ENCODE data around the gene NTM.
A peak's percentile ranks its signal among the peaks of the same experiment; 100 is the strongest.

Gene NTM

GRCh38 chr11:131957875-131958274 is 587.5 kb downstream of the NTM start (continued):
- TF ChIP-seq, protein P1, sequence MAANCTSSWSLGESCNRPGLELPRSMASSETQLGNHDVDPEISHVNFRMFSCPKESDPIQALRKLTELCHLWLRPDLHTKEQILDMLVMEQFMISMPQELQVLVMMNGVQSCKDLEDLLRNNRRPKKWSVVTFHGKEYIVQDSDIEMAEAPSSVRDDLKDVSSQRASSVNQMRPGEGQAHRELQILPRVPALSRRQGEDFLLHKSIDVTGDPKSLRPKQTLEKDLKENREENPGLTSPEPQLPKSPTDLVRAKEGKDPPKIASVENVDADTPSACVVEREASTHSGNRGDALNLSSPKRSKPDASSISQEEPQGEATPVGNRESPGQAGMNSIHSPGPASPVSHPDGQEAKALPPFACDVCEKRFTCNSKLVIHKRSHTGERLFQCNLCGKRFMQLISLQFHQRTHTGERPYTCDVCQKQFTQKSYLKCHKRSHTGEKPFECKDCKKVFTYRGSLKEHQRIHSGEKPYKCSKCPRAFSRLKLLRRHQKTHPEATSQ (tag by site-specific recombination; IDR thresholded peaks at IDR 0.05): no peak
- TF ChIP-seq OVOL3 (tag by site-specific recombination; IDR thresholded peaks at IDR 0.05): no peak
- TF ChIP-seq ZSCAN16 (tag by site-specific recombination; IDR thresholded peaks at IDR 0.05): no peak
- TF ChIP-seq ZNF707 (tag by site-specific recombination; IDR thresholded peaks at IDR 0.05): no peak
- no peak for TF ChIP-seq ZNF221 (tag by site-specific recombination; IDR thresholded peaks at IDR 0.05; ENCODE audit: borderline replicate concordance)
- TF ChIP-seq ZXDB (tag by site-specific recombination; IDR thresholded peaks at IDR 0.05): no peak
- no peak for TF ChIP-seq ZNF701 (tag by site-specific recombination; IDR thresholded peaks at IDR 0.05)
- no peak for TF ChIP-seq ZNF777 (tag by site-specific recombination; IDR thresholded peaks at IDR 0.05; ENCODE audit: borderline replicate concordance)
- TF ChIP-seq BCL6B (tag by site-specific recombination; IDR thresholded peaks at IDR 0.05): no peak
- no peak for TF ChIP-seq ZNF433 (tag by site-specific recombination; IDR thresholded peaks at IDR 0.05; ENCODE audit: low read depth)
- no peak for TF ChIP-seq ZNF837 (tag by site-specific recombination; IDR thresholded peaks at IDR 0.05)
- TF ChIP-seq, protein P2, sequence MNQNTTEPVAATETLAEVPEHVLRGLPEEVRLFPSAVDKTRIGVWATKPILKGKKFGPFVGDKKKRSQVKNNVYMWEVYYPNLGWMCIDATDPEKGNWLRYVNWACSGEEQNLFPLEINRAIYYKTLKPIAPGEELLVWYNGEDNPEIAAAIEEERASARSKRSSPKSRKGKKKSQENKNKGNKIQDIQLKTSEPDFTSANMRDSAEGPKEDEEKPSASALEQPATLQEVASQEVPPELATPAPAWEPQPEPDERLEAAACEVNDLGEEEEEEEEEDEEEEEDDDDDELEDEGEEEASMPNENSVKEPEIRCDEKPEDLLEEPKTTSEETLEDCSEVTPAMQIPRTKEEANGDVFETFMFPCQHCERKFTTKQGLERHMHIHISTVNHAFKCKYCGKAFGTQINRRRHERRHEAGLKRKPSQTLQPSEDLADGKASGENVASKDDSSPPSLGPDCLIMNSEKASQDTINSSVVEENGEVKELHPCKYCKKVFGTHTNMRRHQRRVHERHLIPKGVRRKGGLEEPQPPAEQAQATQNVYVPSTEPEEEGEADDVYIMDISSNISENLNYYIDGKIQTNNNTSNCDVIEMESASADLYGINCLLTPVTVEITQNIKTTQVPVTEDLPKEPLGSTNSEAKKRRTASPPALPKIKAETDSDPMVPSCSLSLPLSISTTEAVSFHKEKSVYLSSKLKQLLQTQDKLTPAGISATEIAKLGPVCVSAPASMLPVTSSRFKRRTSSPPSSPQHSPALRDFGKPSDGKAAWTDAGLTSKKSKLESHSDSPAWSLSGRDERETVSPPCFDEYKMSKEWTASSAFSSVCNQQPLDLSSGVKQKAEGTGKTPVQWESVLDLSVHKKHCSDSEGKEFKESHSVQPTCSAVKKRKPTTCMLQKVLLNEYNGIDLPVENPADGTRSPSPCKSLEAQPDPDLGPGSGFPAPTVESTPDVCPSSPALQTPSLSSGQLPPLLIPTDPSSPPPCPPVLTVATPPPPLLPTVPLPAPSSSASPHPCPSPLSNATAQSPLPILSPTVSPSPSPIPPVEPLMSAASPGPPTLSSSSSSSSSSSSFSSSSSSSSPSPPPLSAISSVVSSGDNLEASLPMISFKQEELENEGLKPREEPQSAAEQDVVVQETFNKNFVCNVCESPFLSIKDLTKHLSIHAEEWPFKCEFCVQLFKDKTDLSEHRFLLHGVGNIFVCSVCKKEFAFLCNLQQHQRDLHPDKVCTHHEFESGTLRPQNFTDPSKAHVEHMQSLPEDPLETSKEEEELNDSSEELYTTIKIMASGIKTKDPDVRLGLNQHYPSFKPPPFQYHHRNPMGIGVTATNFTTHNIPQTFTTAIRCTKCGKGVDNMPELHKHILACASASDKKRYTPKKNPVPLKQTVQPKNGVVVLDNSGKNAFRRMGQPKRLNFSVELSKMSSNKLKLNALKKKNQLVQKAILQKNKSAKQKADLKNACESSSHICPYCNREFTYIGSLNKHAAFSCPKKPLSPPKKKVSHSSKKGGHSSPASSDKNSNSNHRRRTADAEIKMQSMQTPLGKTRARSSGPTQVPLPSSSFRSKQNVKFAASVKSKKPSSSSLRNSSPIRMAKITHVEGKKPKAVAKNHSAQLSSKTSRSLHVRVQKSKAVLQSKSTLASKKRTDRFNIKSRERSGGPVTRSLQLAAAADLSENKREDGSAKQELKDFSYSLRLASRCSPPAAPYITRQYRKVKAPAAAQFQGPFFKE (tag by site-specific recombination; IDR thresholded peaks at IDR 0.05; ENCODE audit: borderline replicate concordance): no peak
- no peak for TF ChIP-seq SALL2 (tag by site-specific recombination; IDR thresholded peaks at IDR 0.05; ENCODE audit: borderline replicate concordance)
- TF ChIP-seq ZNF514 (tag by site-specific recombination; IDR thresholded peaks at IDR 0.05): no peak
- TF ChIP-seq SP3 (tag by site-specific recombination; IDR thresholded peaks at IDR 0.05): no peak
- TF ChIP-seq ZFP3 (tag by site-specific recombination; IDR thresholded peaks at IDR 0.05; ENCODE audit: low read depth): no peak
- no peak for TF ChIP-seq ZNF138 (tag by site-specific recombination; IDR thresholded peaks at IDR 0.05; ENCODE audit: borderline replicate concordance)
- TF ChIP-seq, protein P3, sequence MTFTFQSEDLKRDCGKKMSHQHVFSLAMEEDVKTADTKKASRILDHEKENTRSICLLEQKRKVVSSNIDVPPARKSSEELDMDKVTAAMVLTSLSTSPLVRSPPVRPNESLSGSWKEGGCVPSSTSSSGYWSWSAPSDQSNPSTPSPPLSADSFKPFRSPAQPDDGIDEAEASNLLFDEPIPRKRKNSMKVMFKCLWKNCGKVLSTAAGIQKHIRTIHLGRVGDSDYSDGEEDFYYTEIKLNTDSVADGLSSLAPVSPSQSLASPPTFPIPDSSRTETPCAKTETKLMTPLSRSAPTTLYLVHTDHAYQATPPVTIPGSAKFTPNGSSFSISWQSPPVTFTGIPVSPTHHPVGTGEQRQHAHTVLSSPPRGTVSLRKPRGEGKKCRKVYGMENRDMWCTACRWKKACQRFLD (tag by site-specific recombination; IDR thresholded peaks at IDR 0.05): no peak
- TF ChIP-seq, protein P4, sequence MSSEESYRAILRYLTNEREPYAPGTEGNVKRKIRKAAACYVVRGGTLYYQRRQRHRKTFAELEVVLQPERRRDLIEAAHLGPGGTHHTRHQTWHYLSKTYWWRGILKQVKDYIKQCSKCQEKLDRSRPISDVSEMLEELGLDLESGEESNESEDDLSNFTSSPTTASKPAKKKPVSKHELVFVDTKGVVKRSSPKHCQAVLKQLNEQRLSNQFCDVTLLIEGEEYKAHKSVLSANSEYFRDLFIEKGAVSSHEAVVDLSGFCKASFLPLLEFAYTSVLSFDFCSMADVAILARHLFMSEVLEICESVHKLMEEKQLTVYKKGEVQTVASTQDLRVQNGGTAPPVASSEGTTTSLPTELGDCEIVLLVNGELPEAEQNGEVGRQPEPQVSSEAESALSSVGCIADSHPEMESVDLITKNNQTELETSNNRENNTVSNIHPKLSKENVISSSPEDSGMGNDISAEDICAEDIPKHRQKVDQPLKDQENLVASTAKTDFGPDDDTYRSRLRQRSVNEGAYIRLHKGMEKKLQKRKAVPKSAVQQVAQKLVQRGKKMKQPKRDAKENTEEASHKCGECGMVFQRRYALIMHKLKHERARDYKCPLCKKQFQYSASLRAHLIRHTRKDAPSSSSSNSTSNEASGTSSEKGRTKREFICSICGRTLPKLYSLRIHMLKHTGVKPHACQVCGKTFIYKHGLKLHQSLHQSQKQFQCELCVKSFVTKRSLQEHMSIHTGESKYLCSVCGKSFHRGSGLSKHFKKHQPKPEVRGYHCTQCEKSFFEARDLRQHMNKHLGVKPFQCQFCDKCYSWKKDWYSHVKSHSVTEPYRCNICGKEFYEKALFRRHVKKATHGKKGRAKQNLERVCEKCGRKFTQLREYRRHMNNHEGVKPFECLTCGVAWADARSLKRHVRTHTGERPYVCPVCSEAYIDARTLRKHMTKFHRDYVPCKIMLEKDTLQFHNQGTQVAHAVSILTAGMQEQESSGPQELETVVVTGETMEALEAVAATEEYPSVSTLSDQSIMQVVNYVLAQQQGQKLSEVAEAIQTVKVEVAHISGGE (tag by site-specific recombination; conservative IDR thresholded peaks at IDR 0.05; ENCODE audit: low read depth): no peak
- no peak for TF ChIP-seq KLF16 (tag by site-specific recombination; IDR thresholded peaks at IDR 0.05)
- TF ChIP-seq ZNF10 (tag by site-specific recombination; IDR thresholded peaks at IDR 0.05): no peak
- peak; percentile 66; the same call in 1 of the 2 replicates for TF ChIP-seq TSHZ1 (tag by site-specific recombination; IDR thresholded peaks at IDR 0.05; ENCODE audit: borderline replicate concordance)
- TF ChIP-seq ZBTB1 (tag by site-specific recombination; IDR thresholded peaks at IDR 0.05): no peak
- TF ChIP-seq SP7 (tag by site-specific recombination; IDR thresholded peaks at IDR 0.05): no peak

Data from HEK293 (cell line).